PFSK-1 (cell line): Measurements from ENCODE around the gene ATP2B2.

Experiments used
- FOXP2 ChIP-seq: optimal IDR thresholded peaks from 2 replicates; pipeline ENCODE3; 2011; ENCODE audit warnings: borderline replicate concordance, control low read depth, inconsistent platforms; ENCODE audit not compliant: insufficient read depth; ENCODE audit errors: extremely low read length, extremely low read depth
- POLR2AphosphoS5 ChIP-seq: IDR thresholded peaks from 2 replicates; pipeline ENCODE4 v1.6.1; 2012; ENCODE audit warnings: low read depth, mild to moderate bottlenecking, control low read depth, low read length, moderate library complexity
- SIN3A ChIP-seq: IDR thresholded peaks from 2 replicates; pipeline ENCODE4 v1.6.1; 2012; ENCODE audit warnings: mild to moderate bottlenecking, low read length, moderate library complexity, borderline replicate concordance; ENCODE audit not compliant: insufficient read depth
- TAF1 ChIP-seq: IDR thresholded peaks from 2 replicates; pipeline ENCODE4 v1.6.1; 2012; ENCODE audit warnings: low read length, control low read depth, borderline replicate concordance; ENCODE audit not compliant: insufficient read depth
- TF ChIP-seq, protein P1 (sequence below), 2 experiments: IDR thresholded peaks; 2 replicates each; pipeline versions ENCODE4 v1.6.1 to v1.8.0; 2011 to 2012; ENCODE audit warnings: low read depth in 2 of 2, low read length in 2 of 2, control low read depth in 1 of 2, inconsistent platforms in 1 of 2, mild to moderate bottlenecking in 1 of 2, moderate library complexity in 1 of 2; ENCODE audit not compliant: insufficient read depth in 1 of 2

ATP2B2 gene

DNA sequence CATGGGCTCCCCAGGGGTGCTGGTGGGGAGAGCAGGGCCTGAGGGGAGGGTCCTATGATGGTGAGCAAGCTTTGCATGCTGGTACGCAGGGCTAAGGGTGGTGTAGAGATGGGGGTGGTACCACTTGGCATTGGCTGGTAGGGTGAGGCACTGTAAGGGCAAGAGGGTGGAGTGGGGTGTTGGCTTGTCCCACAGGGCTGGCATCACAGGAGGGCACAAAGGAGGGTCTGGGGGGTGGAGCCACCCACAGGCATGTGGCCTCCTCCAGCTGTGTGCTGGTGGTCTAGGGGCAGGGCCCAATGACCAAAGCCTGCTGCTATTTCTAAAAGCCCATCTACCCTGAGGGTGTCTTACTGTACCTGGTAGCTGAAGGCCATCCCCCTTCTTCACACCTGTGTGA lies 119.3 kb downstream of the ATP2B2 start:
- no peak for TF ChIP-seq FOXP2
- TF ChIP-seq POLR2AphosphoS5 = no peak
- TF ChIP-seq, protein P1, sequence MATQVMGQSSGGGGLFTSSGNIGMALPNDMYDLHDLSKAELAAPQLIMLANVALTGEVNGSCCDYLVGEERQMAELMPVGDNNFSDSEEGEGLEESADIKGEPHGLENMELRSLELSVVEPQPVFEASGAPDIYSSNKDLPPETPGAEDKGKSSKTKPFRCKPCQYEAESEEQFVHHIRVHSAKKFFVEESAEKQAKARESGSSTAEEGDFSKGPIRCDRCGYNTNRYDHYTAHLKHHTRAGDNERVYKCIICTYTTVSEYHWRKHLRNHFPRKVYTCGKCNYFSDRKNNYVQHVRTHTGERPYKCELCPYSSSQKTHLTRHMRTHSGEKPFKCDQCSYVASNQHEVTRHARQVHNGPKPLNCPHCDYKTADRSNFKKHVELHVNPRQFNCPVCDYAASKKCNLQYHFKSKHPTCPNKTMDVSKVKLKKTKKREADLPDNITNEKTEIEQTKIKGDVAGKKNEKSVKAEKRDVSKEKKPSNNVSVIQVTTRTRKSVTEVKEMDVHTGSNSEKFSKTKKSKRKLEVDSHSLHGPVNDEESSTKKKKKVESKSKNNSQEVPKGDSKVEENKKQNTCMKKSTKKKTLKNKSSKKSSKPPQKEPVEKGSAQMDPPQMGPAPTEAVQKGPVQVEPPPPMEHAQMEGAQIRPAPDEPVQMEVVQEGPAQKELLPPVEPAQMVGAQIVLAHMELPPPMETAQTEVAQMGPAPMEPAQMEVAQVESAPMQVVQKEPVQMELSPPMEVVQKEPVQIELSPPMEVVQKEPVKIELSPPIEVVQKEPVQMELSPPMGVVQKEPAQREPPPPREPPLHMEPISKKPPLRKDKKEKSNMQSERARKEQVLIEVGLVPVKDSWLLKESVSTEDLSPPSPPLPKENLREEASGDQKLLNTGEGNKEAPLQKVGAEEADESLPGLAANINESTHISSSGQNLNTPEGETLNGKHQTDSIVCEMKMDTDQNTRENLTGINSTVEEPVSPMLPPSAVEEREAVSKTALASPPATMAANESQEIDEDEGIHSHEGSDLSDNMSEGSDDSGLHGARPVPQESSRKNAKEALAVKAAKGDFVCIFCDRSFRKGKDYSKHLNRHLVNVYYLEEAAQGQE (IDR thresholded peaks at IDR 0.05; ENCODE audit: insufficient read depth in 1 of 2, low read depth in 2 of 2, low read length in 2 of 2) = no peak

DNA sequence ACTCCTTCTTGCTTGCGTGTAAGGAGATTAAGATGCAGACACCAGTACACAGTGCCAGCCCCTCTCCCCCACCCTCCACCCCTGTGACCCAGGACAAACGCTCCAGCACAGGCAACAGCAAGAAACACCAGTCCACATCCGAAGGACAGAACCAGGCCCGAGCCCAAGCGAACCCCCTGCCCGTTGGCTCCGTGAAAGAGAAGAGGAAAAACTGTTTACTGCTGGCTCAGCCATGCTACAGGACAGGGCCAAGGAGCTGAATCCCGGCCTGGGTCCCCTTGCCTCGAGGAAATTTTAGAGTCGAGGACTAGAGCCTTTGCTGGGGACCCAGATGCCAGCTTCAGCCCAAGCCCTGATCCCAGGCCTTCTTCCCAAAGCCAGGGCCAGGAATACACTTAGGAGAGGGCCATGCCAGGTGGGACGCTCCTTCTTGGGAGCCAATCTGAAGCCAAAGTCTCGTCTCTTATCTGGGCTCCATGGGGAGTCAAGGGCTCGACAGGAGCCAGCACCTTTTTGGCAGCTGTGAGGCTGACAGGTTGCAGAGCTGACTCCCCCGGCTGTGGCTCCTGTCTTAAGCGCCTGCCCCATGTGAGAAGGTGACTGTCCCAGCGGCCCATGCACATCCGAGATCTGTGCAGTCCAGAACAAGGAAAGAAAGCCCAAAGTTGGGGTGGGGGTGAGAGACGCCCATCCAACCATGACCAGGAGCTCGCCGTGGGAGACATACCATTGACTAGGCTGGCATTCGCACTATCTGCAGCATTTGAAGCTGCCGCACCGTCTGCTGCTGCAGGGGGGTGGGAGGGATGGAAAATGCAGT lies 120.6 kb downstream of the ATP2B2 start:
- TF ChIP-seq, protein P1 (IDR thresholded peaks at IDR 0.05; ENCODE audit: insufficient read depth in 1 of 2, low read depth in 2 of 2, low read length in 2 of 2) = no peak
- TF ChIP-seq TAF1 = no peak
- no peak for TF ChIP-seq SIN3A
- no peak for TF ChIP-seq POLR2AphosphoS5
- TF ChIP-seq FOXP2 = no peak

DNA sequence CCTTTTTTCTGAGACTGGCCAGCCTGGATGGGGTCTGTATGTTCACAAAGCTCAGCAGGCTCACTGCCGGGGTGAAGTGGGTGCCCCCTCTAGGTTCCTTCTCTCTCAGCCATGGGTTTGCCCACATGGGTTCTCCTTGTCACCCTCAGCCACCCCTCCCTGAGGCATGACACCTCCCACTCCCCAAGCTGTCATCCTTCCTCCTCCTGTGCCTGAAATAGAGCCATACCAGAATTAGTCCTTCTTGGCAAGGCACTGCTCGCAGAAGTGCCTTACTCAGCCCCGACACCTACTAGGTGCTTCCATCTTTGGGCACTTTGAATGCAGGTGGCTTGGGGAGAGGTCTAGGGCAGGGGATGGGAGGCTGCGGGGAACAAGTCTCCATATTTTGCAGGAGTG lies 121.5 kb downstream of the ATP2B2 start:
- TF ChIP-seq TAF1 = no peak
- TF ChIP-seq FOXP2 = no peak
- no peak for TF ChIP-seq SIN3A
- no peak for TF ChIP-seq POLR2AphosphoS5
- TF ChIP-seq, protein P1 (IDR thresholded peaks at IDR 0.05; ENCODE audit: insufficient read depth in 1 of 2, low read depth in 2 of 2, low read length in 2 of 2) = no peak

DNA sequence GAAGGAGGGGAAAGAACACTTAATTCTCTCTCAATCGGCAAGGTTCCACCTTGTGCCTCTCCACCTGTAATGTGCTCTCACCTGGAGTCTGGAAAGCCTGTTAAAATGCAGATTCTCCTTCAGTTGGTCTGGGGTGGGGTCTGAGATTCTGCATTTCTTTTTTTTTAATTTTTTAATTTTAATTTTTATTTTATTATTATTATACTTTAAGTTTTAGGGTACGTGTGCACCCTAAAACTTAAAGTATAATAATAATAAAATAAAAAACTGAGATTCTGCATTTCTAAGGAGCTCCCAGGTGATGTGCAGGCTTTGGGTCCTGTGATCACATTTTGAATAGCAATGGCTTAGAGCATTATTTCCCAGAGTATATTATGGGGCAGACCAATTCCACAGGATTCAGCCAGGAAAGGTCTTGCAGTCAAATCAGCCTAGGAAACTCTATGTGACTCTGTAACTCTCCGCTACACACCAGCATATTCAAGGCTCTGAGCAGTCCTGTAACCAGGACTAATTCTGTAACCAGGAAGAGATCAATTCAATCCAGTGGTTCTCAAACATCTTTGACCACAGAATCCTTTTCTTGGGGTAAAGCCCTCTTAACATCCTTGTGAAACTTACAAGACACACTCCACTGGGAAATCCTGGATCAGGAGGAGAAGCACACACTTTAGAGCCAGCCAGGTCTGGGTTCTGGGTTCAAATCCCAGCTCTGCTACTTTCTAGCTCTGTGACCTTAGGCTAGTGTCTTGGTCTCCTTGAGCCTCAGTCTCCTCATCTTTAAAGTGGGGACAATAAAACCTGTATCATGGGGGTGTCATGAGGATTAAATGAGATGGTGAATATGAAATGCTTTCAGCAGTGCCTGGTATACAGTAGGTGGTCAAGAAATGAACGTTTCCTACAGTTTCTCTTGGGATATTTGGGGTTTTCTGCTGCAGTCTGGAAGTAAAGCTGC lies 122.2 kb downstream of the ATP2B2 start:
- TF ChIP-seq TAF1 (no peak), POLR2AphosphoS5 (no peak), SIN3A (no peak), FOXP2 (no peak)
- TF ChIP-seq, protein P1 (IDR thresholded peaks at IDR 0.05; ENCODE audit: insufficient read depth in 1 of 2, low read depth in 2 of 2, low read length in 2 of 2) = no peak

DNA sequence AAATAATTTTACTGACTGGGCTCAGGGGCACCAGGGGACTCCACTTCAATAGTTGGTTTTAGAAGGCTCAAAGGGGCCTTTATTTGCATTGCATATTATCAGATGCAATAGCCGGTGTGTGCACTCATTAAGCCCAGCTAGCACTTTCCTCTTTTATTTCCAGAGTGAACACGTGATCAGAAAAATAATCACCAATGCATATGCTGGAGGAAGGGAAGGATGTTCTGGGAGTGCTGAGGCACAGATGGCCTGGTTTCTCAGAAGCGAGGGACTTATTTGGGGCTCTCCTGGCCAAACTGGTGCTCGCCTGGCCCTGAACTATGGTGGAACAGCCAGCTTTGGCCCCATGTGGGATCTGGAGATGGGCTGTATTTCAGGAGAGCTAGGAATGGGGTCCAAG lies 124.0 kb downstream of the ATP2B2 start:
- TF ChIP-seq, protein P1 (IDR thresholded peaks at IDR 0.05; ENCODE audit: insufficient read depth in 1 of 2, low read depth in 2 of 2, low read length in 2 of 2) = no peak
- no peak for TF ChIP-seq POLR2AphosphoS5
- TF ChIP-seq FOXP2 = no peak
- no peak for TF ChIP-seq TAF1
- TF ChIP-seq SIN3A = no peak
